GM12878 (cell line): ENCODE results near the gene MAP3K5. TPM values are rescaled to one million over a fixed set of nuclear protein-coding genes. Genes with fewer than 3 reads are reported as not detected.

Experiments
- CEBPB ChIP-seq, 2 experiments: fragments of 150-350 bp in 1 of 2; IDR thresholded peaks; 2 replicates each; pipeline ENCODE4 v1.6.1; 2012 to 2014; ENCODE audit warnings: low read depth in 2 of 2, low read length in 2 of 2, borderline replicate concordance in 1 of 2, inconsistent platforms in 1 of 2
- CHD2 ChIP-seq: IDR thresholded peaks from 2 replicates; pipeline ENCODE4 v1.6.1; 2011; ENCODE audit warnings: low read depth, low read length, improper control_type of control experiment, borderline replicate concordance
- ETV6 ChIP-seq, 2 experiments: fragments of 450-650 bp in 1 of 2; IDR thresholded peaks in 1 of 2; conservative IDR thresholded peaks in 1 of 2; 2 replicates each; pipeline ENCODE4 v1.6.1; 2014; ENCODE audit warnings: antibody characterized with exemption in 1 of 2, borderline replicate concordance in 1 of 2, low read depth in 1 of 2, mild to moderate bottlenecking in 1 of 2, moderate library complexity in 1 of 2
- EZH2 ChIP-seq: IDR thresholded peaks from 2 replicates; pipeline ENCODE4 v1.6.1; 2012; ENCODE audit warnings: low read depth, mild to moderate bottlenecking, control low read depth, inconsistent platforms, low read length, borderline replicate concordance; ENCODE audit not compliant: control insufficient read depth
- HDAC2 ChIP-seq: fragments of 200-600 bp; sonication (generic); IDR thresholded peaks from 2 replicates; pipeline ENCODE4 v1.6.1; 2017
- PAX5 ChIP-seq: IDR thresholded peaks from 2 replicates; pipeline ENCODE4 v1.6.1; 2011; ENCODE audit warnings: low read depth, low read length, borderline replicate concordance
- PAX8 ChIP-seq: fragments of 450-650 bp; IDR thresholded peaks from 2 replicates; pipeline ENCODE4 v1.6.1; 2017; ENCODE audit warnings: mild to moderate bottlenecking, moderate library complexity
- SPI1 ChIP-seq: IDR thresholded peaks from 2 replicates; pipeline ENCODE4 v1.6.1; 2011; ENCODE audit warnings: low read depth, mild to moderate bottlenecking, low read length, moderate library complexity, borderline replicate concordance; ENCODE audit not compliant: insufficient read depth
- STAT1 ChIP-seq: fragments of 450-650 bp; conservative IDR thresholded peaks from 2 replicates; pipeline ENCODE4 v1.6.1; 2014; ENCODE audit warnings: antibody characterized with exemption, mild to moderate bottlenecking
- polyA plus RNA-seq, 11 experiments: library from polyadenylated mRNA; depleted of rRNA in 4 of 11; unstranded in 6 of 11; stranded (reverse) in 5 of 11; fragments of >200 nt; fragmentation: Nextera tagmentation in 4 of 11; fragmentation: Illumina TruSeq in 1 of 11; extraction: Ambion mirVana in 4 of 11; extraction: Trizol in 1 of 11; gene quantifications; 1 replicate in 1 of 11; 2 replicates in 10 of 11; pipeline versions ENCODE4 v1.2.1 to v1.2.3, GENCODE V29; 2011 to 2016; ENCODE audit warnings: inconsistent platforms in 2 of 11, missing spikeins in 2 of 11, low read depth in 1 of 11
- total RNA-seq, 4 experiments: library from RNA; depleted of rRNA in 3 of 4; stranded (reverse); fragments of >200 nt in 3 of 4; fragmentation: Illumina TruSeq in 1 of 4; extraction: Trizol in 1 of 4; gene quantifications; 2 replicates each; pipeline versions ENCODE4 v1.2.1 to v1.2.3, GENCODE V29; 2013 to 2021
- TF ChIP-seq, protein P1 (sequence below): IDR thresholded peaks from 2 replicates; pipeline ENCODE4 v1.6.1; 2012; ENCODE audit warnings: improper control_type of control experiment, low read depth, low read length; ENCODE audit not compliant: insufficient replicate concordance
- TF ChIP-seq, protein P2 (sequence below): IDR thresholded peaks from 2 replicates; pipeline ENCODE4 v1.6.1; 2012; ENCODE audit warnings: low read depth, low read length, improper control_type of control experiment

Gene MAP3K5
- total and polyA plus RNA-seq, 10 of the 15 experiments (the other 5 are each of a cell fraction or from before 2014, with no cell fraction given) = 5.4 to 34.3 (median 26.4) TPM

GRCh38 chr6:136728976-136729515 lies 63.2 kb downstream of the MAP3K5 start (continued):
- TF ChIP-seq CEBPB (IDR thresholded peaks at IDR 0.05; ENCODE audit: borderline replicate concordance in 1 of 2, low read depth in 2 of 2, low read length in 2 of 2) (no peak), ETV6 (conservative IDR thresholded peaks at IDR 0.05 in 1 of 2, IDR thresholded peaks at IDR 0.05 in 1 of 2; ENCODE audit: borderline replicate concordance in 1 of 2, low read depth in 1 of 2) (no peak), EZH2 (no peak), STAT1 (no peak), SPI1 (no peak), HDAC2 (no peak), PAX8 (no peak), CHD2 (no peak), PAX5 (no peak)
- TF ChIP-seq, protein P1, sequence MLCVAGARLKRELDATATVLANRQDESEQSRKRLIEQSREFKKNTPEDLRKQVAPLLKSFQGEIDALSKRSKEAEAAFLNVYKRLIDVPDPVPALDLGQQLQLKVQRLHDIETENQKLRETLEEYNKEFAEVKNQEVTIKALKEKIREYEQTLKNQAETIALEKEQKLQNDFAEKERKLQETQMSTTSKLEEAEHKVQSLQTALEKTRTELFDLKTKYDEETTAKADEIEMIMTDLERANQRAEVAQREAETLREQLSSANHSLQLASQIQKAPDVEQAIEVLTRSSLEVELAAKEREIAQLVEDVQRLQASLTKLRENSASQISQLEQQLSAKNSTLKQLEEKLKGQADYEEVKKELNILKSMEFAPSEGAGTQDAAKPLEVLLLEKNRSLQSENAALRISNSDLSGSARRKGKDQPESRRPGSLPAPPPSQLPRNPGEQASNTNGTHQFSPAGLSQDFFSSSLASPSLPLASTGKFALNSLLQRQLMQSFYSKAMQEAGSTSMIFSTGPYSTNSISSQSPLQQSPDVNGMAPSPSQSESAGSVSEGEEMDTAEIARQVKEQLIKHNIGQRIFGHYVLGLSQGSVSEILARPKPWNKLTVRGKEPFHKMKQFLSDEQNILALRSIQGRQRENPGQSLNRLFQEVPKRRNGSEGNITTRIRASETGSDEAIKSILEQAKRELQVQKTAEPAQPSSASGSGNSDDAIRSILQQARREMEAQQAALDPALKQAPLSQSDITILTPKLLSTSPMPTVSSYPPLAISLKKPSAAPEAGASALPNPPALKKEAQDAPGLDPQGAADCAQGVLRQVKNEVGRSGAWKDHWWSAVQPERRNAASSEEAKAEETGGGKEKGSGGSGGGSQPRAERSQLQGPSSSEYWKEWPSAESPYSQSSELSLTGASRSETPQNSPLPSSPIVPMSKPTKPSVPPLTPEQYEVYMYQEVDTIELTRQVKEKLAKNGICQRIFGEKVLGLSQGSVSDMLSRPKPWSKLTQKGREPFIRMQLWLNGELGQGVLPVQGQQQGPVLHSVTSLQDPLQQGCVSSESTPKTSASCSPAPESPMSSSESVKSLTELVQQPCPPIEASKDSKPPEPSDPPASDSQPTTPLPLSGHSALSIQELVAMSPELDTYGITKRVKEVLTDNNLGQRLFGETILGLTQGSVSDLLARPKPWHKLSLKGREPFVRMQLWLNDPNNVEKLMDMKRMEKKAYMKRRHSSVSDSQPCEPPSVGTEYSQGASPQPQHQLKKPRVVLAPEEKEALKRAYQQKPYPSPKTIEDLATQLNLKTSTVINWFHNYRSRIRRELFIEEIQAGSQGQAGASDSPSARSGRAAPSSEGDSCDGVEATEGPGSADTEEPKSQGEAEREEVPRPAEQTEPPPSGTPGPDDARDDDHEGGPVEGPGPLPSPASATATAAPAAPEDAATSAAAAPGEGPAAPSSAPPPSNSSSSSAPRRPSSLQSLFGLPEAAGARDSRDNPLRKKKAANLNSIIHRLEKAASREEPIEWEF = no peak
- TF ChIP-seq, protein P2, sequence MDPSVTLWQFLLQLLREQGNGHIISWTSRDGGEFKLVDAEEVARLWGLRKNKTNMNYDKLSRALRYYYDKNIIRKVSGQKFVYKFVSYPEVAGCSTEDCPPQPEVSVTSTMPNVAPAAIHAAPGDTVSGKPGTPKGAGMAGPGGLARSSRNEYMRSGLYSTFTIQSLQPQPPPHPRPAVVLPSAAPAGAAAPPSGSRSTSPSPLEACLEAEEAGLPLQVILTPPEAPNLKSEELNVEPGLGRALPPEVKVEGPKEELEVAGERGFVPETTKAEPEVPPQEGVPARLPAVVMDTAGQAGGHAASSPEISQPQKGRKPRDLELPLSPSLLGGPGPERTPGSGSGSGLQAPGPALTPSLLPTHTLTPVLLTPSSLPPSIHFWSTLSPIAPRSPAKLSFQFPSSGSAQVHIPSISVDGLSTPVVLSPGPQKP = no peak
